ENCODE measurements around the gene LRTM2.

The LRTM2 gene

DNA sequence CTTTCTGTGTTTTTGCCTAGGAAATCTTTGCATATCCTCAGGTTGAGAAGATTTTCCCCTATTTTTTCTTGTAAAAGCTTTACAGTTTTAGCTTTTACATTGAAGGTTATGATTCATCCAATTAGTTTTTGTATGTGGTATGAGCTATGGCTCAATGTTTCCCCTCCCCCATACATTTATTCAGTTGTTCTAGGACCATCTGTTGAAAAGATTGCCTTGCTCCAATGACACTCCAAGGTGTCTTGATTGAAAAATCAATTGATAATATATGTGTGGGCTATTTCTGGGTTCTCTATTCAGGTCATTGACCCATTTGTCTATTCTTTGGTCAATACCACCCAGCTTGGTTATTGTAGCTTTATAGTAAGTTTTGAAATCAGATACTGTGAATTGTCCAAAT lies 42.6 kb downstream of the LRTM2 start:
- peaks cover 0 to 23% of the 10 kb centered on the region in 2 donors for H3K27me3 ChIP-seq
- no peak for DNase-seq
- TF ChIP-seq, protein P1, sequence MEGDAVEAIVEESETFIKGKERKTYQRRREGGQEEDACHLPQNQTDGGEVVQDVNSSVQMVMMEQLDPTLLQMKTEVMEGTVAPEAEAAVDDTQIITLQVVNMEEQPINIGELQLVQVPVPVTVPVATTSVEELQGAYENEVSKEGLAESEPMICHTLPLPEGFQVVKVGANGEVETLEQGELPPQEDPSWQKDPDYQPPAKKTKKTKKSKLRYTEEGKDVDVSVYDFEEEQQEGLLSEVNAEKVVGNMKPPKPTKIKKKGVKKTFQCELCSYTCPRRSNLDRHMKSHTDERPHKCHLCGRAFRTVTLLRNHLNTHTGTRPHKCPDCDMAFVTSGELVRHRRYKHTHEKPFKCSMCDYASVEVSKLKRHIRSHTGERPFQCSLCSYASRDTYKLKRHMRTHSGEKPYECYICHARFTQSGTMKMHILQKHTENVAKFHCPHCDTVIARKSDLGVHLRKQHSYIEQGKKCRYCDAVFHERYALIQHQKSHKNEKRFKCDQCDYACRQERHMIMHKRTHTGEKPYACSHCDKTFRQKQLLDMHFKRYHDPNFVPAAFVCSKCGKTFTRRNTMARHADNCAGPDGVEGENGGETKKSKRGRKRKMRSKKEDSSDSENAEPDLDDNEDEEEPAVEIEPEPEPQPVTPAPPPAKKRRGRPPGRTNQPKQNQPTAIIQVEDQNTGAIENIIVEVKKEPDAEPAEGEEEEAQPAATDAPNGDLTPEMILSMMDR (IDR thresholded peaks at IDR 0.05) = no peak
- H3K4me1 ChIP-seq = no peaks in the 10 kb centered on the region
- no peak overlapping the region for H3K4me3 ChIP-seq
- no peak overlapping the region for H3K27ac ChIP-seq
- H3K9me3 ChIP-seq = no peaks in the 10 kb centered on the region
- no peaks in the 10 kb centered on the region for H3K36me3 ChIP-seq
- intact Hi-C loops (cut with DNase I; ENCODE audit: low total_unique reads) = no loop called here

DNA sequence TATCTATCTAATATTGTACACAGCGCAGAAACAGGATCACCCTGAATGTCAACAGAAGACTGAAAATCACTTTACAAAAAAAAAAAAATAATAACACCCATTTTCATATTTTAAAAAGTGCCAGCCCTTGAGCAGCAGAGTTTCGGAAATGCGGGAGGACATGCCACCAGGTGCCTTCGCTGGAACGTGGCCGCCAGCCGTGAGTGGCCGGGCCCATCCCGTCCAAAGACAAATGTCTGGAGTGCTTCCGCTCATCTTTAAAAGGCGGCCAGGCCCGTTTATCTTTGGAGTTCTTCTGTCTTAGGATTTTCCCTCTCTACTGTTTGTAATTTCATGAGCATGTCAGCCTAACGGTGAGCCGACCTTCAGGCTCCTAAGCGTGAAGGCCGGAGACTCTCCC lies 43.5 kb downstream of the LRTM2 start:
- Histone ChIP-seq H3K4me3 (no peak overlapping the region), H3K9me3 (no peaks in the 10 kb centered on the region)
- TF ChIP-seq, protein P1 (IDR thresholded peaks at IDR 0.05) = no peak

DNA sequence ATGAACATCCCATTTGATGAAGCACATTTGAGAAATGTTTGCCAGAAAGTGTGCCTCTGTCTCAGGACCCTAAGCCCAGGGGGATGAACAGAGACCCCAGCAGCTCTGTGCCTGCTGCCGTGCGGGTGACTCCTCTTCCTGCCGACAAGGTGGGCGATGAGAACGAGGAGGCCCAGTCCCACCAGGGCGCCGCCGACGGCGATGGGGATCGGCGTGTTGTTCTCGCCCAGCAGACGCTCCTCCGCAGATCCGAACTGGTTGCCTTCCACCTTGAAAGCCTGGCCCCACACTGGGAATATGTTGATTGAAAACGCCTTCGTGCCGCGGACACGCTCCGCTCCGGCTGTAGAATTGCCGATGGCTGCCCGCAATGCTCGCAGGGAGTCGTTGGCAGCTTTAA lies 44.1 kb downstream of the LRTM2 start:
- Histone ChIP-seq H3K27me3 (peaks cover 0 to 19% of the 10 kb centered on the region in 2 donors), H3K4me3 (no peak overlapping the region), H3K9me3 (peaks cover 0 to 5% (median 0%) of the 10 kb centered on the region in 3 donors), H3K36me3 (no peaks in the 10 kb centered on the region), H3K27ac (no peak overlapping the region), H3K4me1 (no peaks in the 10 kb centered on the region)
- intact Hi-C loops (cut with DNase I; ENCODE audit: low total_unique reads) = no loop called here
- TF ChIP-seq, protein P1 (IDR thresholded peaks at IDR 0.05) = no peak
- no peak for DNase-seq

More for the DNA sequence above, 43.5 kb downstream of the LRTM2 start:
- H3K36me3 ChIP-seq = no peaks in the 10 kb centered on the region
- no peaks in the 10 kb centered on the region for H3K4me1 ChIP-seq
- H3K27ac ChIP-seq = no peak overlapping the region
- no peak for DNase-seq
- peaks cover 0 to 19% of the 10 kb centered on the region in 2 donors for H3K27me3 ChIP-seq
- intact Hi-C loops (cut with DNase I; ENCODE audit: low total_unique reads) = no loop called here

DNA sequence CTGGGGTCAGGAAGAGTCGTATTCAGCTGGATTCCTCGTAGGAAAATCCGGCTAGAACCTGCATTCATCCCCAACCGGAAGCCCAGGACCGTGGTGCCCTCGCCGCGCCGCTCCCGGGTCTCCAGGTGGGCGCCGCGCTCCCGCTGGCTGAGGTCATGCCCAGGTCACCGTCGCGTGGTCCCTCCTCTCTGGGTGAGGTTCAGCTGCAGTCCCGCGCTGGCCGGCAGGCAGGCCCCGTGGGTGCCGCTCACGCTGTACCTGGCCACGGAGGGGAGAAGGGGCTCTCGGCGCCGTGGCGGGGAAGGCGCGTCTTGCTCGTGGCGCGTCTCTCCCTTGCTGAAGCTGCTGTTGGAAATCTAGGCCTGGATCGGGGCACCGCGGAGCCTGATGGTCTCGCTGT lies 44.5 kb downstream of the LRTM2 start:
- no peak overlapping the region for H3K27ac ChIP-seq
- TF ChIP-seq, protein P1 (IDR thresholded peaks at IDR 0.05) = no peak
- H3K27me3 ChIP-seq = peaks cover 0 to 19% of the 10 kb centered on the region in 2 donors
- H3K36me3 ChIP-seq = no peaks in the 10 kb centered on the region
- peak in 1 of 2 donors; percentile 59 for DNase-seq
- H3K4me1 ChIP-seq = no peaks in the 10 kb centered on the region
- H3K9me3 ChIP-seq = peaks cover 0 to 5% (median 0%) of the 10 kb centered on the region in 3 donors
- H3K4me3 ChIP-seq = no peak overlapping the region
- intact Hi-C loops (cut with DNase I; ENCODE audit: low total_unique reads) = no loop called here

DNA sequence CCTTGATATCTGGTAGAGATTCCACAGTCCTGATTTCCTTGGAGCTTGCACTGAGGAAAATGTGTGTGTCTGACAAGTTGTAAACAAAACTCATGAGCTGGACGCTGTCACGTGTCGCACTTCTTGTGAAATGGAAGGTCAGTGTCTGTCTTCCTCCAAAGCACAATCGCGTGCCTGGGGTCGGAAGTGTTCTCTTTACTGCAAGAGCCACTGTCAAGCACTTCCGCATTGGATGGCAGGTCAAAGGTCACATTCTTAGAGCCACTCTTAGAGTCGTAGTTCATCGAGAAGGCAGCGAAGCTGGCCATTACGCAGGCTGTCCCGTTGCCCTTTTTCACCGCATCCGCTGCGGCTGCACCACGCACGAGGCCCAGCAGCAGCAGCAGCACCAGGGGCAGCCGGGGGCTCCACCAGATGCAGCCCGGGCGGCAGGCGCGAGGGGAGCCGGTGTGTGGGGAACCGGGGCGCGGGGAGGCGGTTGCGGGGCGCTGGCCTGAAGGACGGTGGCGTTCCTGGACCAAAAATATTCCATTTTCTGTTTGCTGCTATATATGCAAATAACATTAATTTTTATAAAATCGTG lies 45.0 kb downstream of the LRTM2 start:
- intact Hi-C loops (cut with DNase I; ENCODE audit: low total_unique reads) = no loop called here
- Histone ChIP-seq H3K4me3 (no peak overlapping the region), H3K27ac (no peak overlapping the region), H3K9me3 (peaks cover 0 to 5% (median 0%) of the 10 kb centered on the region in 3 donors), H3K4me1 (no peaks in the 10 kb centered on the region), H3K27me3 (peaks cover 0 to 24% of the 10 kb centered on the region in 2 donors), H3K36me3 (no peaks in the 10 kb centered on the region)
- peak in 1 of 2 donors; percentile 55 for DNase-seq
- TF ChIP-seq, protein P1 (IDR thresholded peaks at IDR 0.05) = no peak
